HK-2 (cell line): ENCODE measurements around the gene DAGLB.
A peak's percentile ranks its signal among the peaks of the same experiment; 100 is the strongest.
"Not testable (repeated sequence)": the region's sequence is repeated elsewhere in the genome, so short reads cannot be mapped to it uniquely, and the experiment has no call there.

Experiments
- DNase-seq: peaks from one replicate; pipeline ENCODE4 v3.0.0-alpha.2; 2018; ENCODE audit not compliant: unreplicated experiment

DAGLB gene

GRCh38 chr7:6398943-6399342, 48.8 kb downstream of the DAGLB start:
- DNase-seq = no peak

DNA sequence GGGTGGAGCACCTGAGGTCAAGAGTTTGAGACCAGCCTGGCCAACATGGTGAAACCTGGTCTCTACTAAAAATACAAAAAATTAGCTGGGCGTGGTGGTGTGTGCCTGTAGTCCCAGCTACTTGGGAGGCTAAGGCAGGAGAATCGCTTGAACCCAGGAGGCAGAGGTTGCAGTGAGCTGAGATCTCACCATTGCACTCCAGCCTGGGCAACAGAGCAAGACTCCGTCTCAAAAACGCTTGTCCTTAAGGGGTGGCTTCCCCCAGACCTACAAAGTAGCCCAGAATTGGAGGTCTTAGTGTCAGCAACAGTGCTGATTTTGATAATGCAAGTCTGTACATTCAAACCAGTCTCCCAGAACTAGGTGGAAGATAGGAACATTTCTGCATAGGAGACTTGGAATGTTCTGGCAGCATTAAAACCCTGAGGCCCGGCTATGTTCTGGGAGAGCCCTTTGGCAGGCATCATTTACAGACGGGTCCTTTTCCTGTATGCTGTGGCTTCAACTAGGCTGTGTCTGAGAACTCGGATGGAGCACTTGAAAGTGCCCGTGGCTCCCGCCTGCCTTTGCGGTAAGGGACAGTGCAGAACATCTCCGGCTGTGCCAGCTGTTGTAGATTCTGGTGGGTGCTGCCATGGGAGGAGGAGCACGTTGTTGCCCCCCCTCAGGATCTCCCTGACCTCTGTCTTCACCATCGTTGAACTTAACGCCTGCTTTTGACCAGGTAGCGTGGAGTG, 49.8 kb downstream of the DAGLB start:
- not testable (repeated sequence) for DNase-seq

DNA sequence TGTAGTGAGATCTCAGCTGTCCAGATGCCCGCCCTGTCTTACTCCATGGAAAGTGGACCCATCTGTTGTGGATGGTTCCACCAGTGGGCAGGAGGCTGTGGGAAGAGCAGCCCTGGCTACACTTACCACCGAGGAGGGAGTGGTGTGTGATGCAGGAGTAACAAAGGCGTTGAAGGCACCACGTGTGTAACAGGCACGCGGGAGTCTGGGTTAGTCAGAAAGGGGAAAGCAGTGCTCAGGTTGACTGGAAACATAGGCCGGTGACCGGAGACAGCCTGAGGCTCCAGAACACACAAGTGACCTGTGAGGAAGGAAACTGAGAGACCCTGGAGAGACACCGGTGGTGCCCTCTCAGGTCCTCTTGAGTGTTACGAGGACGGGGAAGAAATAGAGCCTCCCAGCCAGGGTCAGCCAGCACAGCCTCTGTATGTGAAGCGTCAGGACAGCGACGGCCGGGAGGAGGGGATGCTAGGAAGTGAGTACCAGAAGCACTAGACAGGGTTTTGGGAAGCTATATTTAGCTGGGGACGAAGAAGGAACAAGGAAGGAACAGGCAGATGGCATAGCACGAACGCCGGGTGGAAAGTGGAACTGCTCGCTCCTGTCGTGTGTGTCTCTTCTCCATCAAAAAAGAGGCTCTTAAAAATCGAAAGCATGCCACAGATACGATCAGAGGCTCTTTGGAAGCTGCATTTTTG, 51.7 kb downstream of the DAGLB start:
- no peak for DNase-seq

GRCh38 chr7:6394114-6394513, 53.6 kb downstream of the DAGLB start:
- DNase-seq = no peak

GRCh38 chr7:6393667-6394056, 54.1 kb downstream of the DAGLB start:
- no peak for DNase-seq

DNA sequence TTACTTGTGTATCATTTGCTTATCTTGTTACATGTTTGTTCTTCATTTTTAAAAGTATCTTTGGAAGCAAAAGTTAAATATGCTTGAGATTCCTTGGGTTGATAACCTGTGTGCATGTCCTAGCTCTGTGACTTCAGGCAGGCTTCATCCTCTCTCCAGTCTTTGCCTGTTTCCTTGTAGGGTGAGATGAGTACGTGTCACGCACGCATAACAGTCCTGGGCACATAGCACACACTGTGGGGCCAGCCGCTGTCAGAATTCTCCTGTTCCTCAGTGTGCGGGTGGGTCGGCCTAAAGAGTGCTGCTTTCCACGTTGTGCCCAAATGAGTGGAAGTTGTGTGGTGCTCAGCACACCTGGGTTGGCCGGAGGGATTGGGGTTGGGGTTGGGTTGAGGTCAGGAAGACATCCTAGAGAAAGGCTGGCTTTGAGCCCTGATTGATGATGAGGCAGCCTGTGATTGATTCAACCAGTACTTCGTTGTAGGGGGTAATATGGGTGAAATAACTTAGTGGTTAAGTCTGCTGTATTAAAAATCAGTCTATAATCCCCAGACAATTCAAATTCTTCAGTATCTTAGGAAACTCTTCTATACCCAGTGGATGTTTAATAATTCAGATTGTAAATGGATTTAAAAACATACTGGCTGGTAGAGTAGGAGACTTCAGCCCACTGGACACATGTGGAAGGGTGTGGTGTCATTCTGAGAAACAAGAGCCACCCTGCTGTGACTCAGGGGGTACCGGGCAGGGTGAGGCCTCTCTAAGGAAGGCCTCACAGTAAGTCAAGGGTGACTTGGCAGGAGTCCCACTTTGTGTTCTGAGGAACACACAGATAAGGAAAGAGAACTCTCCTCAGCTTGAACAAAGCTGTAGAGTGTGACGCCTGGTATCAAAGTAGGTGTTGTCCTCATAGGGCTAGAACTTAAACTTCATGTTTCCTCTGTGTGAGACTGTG, 54.8 kb downstream of the DAGLB start:
- peak; percentile 73 for DNase-seq

- DNase-seq = no peak
These were observed 58.0 kb downstream of the DAGLB start for GRCh38 chr7:6389728-6390127.

- DNase-seq = no peak
These were observed 59.9 kb downstream of the DAGLB start for GRCh38 chr7:6387734-6388294.

DNA sequence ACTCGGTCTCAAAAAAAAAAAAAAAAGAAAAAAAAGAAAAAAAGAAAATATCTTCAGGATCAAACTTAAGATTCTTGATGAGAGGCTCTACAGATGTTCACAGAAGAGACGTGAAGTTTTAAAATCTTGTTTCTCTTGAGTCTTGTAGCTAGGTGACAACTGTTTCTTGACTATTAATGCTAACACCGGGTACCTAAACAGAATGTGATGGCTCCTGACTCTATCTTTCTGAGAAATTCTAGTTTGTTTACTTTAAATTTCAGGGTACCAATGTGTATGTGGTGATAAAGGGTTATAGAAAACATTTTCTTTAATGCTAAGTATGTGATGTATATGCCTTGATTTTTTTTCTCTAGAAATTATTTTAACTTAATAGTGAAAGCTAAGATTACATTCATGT, 61.0 kb downstream of the DAGLB start:
- no peak for DNase-seq

GRCh38 chr7:6385909-6386560, 61.7 kb downstream of the DAGLB start:
- DNase-seq = no peak

DNA sequence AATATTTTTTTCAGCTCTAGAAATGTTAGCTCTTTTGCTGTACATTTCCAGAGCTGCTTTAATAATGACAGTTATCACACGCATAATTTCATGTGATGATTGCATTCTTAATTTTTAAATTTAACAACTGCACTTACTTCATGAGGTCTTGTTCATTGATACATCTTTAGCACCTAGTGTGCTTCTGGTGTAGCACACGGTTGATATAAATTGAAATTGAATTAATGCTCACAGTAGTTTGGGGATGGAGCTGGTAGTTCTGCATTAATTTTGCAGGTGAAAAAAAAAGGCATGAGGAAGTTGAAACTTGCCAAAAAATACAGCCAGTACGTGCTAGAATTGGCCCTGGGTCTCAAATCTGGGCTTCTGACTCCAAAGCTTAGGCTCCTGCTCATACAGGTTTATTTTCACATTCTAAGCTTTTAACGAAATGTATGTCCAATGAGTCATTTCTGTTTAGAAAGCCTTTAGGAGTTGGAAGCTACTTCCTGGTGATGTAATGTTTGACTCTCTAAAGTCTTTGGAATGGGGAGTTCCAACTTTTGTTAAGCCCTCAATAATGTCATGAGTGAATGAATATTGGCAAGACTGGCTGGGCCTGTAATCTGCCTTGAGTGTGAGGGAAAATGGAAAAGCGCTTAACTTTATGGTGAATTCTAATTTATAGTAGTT, 62.5 kb downstream of the DAGLB start:
- no peak for DNase-seq

GRCh38 chr7:6384327-6384726, 63.4 kb downstream of the DAGLB start:
- no peak for DNase-seq

DNA sequence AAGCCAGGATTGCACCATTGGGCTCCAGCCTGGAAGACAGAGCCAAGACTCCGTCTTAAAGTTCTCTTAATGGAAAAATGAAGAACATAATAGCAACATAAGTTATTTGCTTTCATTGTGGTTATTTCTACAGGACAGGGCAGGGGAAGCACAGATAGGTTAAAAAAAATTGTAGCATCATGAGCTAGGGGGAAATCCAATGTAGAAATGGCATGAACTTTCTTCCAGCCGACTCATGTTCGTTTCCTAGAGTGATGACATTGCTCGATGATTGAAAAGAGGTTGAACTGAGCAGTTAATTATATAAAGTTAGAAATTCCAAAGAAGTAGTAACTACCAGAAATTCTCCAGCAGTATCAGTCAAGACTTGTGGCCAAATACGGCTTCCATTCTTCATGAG, 64.9 kb downstream of the DAGLB start:
- no peak for DNase-seq

DNA sequence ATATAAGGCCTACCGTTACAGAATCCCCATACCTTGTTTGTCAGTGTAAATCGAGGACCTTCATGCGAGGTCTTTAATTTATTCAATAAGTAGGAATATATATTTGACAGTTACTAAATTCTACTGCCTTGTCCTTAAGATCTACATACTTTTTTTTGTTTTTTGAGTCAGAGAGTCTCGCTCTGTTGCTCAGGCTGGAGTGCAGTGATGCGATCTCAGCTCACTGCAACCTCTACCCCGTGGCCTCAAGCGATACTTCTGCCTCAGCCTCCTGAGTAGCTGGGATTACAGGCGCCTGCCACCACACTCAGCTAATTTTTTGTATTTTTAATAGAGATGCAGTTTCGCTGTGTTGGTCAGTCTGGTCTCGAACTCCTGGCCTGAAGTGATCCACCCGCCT, 65.9 kb downstream of the DAGLB start:
- DNase-seq = not testable (repeated sequence)

DNA sequence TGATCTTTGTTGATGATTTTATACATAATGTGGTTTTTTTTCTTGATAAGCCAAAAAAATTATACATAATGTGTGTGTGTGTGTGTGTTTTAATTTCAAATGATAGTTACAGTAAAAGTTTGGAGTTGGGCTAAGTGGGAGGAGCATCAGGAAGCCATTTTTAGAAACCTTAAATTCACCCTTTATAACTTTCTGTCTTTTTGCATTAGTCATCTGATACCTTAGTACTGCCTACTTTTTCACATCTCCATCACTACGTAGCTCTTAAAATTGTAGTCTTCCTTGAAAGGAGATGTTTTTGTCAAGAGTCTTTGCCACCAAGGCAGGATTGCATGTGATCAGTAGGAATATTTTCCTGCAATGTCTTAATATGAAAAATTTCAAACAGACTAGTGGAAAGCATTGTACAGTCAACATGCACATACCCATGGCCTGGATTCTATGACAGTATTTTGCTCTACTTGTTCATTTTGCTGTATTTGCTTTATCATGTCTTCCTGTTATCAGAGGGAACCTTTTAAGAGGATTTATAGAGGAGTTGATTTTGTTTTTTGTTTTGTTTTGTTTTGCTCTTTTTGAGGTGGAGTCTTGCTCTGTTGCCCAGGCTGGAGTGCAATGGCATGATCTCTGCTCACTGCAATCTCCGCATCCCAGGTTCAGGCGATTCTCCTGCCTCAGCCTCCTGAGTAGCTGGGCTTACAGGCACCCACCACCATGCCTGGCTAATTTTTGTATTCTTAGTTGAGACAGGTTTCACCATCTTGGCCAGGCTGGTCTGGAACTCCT, 67.3 kb downstream of the DAGLB start:
- no peak for DNase-seq

DNA sequence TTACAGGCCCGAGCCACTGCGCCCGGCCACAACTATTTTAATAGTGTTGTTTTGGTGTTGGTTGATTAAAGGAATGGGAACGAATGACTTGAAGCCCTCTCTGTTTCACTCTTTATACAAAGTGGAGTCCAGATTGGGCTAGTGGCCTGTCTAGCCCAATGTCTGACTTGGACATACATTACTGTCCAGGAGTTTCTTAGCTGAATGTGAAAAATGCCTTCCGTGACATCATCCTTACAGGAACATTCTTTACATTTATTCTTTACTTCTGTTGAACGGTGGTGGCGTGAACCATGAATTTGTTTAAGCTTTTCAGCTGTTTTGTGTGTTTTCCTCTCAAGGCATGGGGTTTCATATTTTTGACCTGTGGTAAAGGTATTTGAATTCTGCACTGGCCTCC, 67.9 kb downstream of the DAGLB start:
- DNase-seq = no peak

DNA sequence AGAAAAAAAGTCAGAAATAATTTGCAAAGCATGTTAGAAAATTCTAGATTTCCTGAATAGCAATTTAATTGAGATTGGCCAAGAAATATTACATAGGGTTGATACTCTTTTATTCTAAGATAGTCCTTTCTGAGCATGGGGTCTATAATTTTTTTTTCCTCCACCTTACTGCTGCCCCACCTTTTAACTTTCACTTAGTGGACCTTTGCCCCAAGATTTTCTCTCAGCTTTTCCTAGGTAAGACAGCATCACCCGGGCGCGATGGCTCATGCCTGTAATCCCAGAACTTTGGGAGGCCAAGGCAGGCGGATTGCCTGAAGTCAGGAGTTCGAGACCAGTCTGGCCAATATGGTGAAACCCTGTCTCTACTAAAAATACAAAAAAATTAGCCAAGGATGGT, 69.2 kb downstream of the DAGLB start:
- DNase-seq = not testable (repeated sequence)

DNA sequence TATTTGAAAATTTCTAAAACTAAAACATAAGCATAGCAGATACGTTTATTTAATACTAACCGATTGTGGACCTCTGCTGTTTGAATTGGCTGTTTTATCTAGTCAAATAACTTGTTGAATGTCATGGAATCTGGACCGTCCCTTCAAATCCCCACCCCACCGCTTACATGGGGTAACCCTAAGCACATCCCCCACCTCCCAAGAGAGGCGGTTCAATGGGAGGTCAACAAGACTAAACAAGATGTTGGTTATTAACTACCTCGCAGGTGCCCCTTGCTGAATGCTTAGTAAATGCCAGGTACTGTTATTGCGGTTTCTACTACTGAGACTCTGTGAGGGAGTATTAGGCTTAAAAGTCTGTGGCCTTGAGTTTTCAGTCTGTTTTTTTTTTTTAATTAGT, 70.9 kb downstream of the DAGLB start:
- DNase-seq = no peak

DNA sequence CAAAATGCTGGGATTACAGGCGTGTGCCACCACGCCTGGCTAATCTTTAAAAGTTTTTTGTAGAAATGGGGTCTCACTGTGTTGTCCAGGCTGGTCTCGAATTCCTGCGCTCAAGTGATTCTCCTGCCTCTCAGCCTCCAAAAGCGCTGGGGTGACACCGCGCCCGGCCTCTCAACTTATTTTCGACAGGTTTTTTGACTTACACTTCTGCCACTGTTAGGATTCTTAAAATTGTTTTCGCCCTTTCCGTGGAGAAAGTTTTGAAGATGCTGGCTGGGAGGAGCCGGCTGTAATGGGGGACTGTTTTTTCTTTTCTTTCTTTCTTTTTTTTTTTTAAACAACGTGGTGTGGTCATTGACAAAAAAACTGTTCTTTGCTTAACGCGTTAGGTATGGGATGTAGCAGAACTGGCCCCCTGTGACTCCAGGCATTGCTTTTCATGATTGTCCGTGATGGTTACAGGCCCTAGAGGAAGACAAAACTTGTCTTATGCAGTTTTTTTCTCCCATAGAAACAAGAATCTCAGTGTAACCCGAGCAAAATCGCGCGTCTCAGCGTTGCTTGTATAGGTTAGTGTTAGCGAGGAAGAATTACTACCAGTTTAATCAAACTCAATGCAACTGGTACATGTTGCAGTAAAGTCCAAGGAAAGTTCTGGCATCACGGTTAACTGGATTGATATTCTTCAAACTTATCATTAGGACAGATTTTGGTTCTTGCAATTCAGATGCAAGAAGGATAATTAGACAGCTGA, 72.2 kb downstream of the DAGLB start:
- DNase-seq = peak; percentile 27
